H1 (cell line): ENCODE data around the gene TMCC3.

ENCODE experiments used
- BCL11A ChIP-seq, 2 experiments: IDR thresholded peaks; one replicate each; pipeline ENCODE4 v1.6.1; 2011; ENCODE audit warnings: low read depth in 2 of 2, low read length in 2 of 2, mild to moderate bottlenecking in 2 of 2
- BRCA1 ChIP-seq: IDR thresholded peaks from 2 replicates; pipeline ENCODE4 v1.6.1; 2012; ENCODE audit warnings: low read depth, low read length, improper control_type of control experiment
- CREB1 ChIP-seq: IDR thresholded peaks from 2 replicates; pipeline ENCODE4 v1.6.1; 2012; ENCODE audit warnings: inconsistent platforms
- EZH2 ChIP-seq: fragments of 200-600 bp; sonication (generic); IDR thresholded peaks from 2 replicates; pipeline ENCODE4 v1.7.1; 2012; ENCODE audit warnings: low read depth, mild to moderate bottlenecking, moderate library complexity, low read length, inconsistent platforms; ENCODE audit not compliant: severe bottlenecking
- FOSL1 ChIP-seq: IDR thresholded peaks from 2 replicates; pipeline ENCODE4 v1.6.1; 2011; ENCODE audit warnings: mild to moderate bottlenecking, low read depth, low read length, moderate library complexity; ENCODE audit not compliant: insufficient read depth
- GTF2F1 ChIP-seq: IDR thresholded peaks from 2 replicates; pipeline ENCODE4 v1.6.1; 2012; ENCODE audit warnings: low read depth, low read length, improper control_type of control experiment, borderline replicate concordance
- JUND ChIP-seq: IDR thresholded peaks from 2 replicates; pipeline ENCODE4 v1.6.1; 2011; ENCODE audit warnings: mild to moderate bottlenecking, improper control_type of control experiment, low read length
- POLR2A ChIP-seq, 2 experiments: IDR thresholded peaks; 1 replicate in 1 of 2; 2 replicates in 1 of 2; pipeline ENCODE4 v1.6.1; 2011; ENCODE audit warnings: low read depth in 2 of 2, low read length in 2 of 2, mild to moderate bottlenecking in 2 of 2; ENCODE audit errors: control extremely low read depth in 1 of 2
- POLR2AphosphoS5 ChIP-seq: IDR thresholded peaks from 2 replicates; pipeline ENCODE4 v1.6.1; 2011; ENCODE audit warnings: low read depth, low read length
- POU5F1 ChIP-seq: IDR thresholded peaks from 2 replicates; pipeline ENCODE4 v1.6.1; 2011; ENCODE audit warnings: low read depth, mild to moderate bottlenecking, low read length, moderate library complexity
- ZNF274 ChIP-seq: IDR thresholded peaks from 2 replicates; pipeline ENCODE4 v1.7.0; 2012; ENCODE audit warnings: low read length, borderline replicate concordance; ENCODE audit errors: extremely low read depth
- TF ChIP-seq, protein P1 (sequence below), 3 experiments: IDR thresholded peaks; 1 replicate in 2 of 3; 2 replicates in 1 of 3; pipeline versions ENCODE4 v1.5.1 to v1.6.1; 2011; ENCODE audit warnings: low read length in 3 of 3, mild to moderate bottlenecking in 3 of 3, inconsistent platforms in 2 of 3, low read depth in 1 of 3, moderate library complexity in 1 of 3; ENCODE audit not compliant: insufficient read depth in 1 of 3; ENCODE audit errors: control extremely low read depth in 1 of 3
- TF ChIP-seq, protein P2 (sequence below): IDR thresholded peaks from 2 replicates; pipeline ENCODE4 v1.6.1; 2012; ENCODE audit warnings: inconsistent platforms

GRCh38 chr12:94620621-94621020 lies 29.7 kb downstream of the TMCC3 start:
- no peak for TF ChIP-seq FOSL1
- TF ChIP-seq, protein P1, sequence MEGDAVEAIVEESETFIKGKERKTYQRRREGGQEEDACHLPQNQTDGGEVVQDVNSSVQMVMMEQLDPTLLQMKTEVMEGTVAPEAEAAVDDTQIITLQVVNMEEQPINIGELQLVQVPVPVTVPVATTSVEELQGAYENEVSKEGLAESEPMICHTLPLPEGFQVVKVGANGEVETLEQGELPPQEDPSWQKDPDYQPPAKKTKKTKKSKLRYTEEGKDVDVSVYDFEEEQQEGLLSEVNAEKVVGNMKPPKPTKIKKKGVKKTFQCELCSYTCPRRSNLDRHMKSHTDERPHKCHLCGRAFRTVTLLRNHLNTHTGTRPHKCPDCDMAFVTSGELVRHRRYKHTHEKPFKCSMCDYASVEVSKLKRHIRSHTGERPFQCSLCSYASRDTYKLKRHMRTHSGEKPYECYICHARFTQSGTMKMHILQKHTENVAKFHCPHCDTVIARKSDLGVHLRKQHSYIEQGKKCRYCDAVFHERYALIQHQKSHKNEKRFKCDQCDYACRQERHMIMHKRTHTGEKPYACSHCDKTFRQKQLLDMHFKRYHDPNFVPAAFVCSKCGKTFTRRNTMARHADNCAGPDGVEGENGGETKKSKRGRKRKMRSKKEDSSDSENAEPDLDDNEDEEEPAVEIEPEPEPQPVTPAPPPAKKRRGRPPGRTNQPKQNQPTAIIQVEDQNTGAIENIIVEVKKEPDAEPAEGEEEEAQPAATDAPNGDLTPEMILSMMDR (IDR thresholded peaks at IDR 0.05; ENCODE audit: control extremely low read depth in 1 of 3, insufficient read depth in 1 of 3, low read depth in 1 of 3, low read length in 3 of 3) = no peak
- TF ChIP-seq CREB1 = no peak
- no peak for TF ChIP-seq POU5F1
- TF ChIP-seq ZNF274 = no peak
- no peak for TF ChIP-seq POLR2A (IDR thresholded peaks at IDR 0.05; ENCODE audit: control extremely low read depth in 1 of 2, low read depth in 2 of 2, low read length in 2 of 2)
- TF ChIP-seq JUND = no peak
- no peak for TF ChIP-seq BRCA1
- TF ChIP-seq BCL11A (IDR thresholded peaks at IDR 0.05; ENCODE audit: low read depth in 2 of 2, low read length in 2 of 2) = no peak
- TF ChIP-seq, protein P2, sequence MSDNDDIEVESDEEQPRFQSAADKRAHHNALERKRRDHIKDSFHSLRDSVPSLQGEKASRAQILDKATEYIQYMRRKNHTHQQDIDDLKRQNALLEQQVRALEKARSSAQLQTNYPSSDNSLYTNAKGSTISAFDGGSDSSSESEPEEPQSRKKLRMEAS = no peak
- TF ChIP-seq EZH2 = no peak
- TF ChIP-seq POLR2AphosphoS5 = no peak
- TF ChIP-seq GTF2F1 = no peak
